ENCODE data around the gene ACYP2.
"Not testable (repeated sequence)": the region's sequence is repeated elsewhere in the genome, so short reads cannot be mapped to it uniquely, and the experiment has no call there.

ACYP2 gene

DNA sequence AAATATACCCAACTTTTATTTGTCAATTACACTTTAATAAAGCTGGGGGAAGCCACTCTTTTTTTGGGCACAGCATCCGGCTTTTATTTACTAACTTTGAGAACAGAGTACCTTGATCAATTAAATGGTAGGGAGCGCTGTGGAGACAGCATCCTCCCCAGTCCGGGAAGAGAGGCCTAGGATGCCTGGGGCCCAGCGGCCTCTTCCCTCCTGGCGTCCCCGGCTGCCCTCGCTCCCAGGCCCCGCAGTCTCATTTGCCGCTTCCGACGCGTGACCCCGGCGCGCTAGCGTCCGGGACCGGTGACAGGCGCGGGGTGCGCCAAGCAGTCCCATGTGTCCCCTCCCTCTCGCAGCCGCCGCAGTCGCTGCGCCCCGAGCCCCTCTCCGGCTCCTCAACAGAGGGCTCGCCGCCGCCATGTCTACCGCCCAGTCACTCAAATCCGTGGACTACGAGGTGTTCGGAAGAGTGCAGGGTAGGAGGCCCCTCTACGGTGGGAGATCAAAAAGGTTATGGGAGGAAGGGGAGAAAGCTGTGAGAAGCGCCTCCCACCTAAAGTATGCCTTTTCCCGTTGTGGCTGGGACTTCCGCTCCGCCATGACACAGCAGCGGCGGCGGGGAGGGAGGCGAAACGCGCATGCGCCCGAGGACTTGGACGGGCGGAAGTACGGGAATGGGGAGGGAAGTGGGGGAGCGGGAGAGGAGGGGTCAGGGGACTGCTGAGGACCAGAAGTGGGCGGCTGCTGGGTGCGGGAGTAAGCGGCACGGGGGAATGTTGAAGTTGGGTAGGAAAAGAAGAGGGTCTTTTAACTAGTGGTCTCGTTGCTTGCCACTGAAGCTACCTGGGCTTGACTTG lies at the start of gene ACYP2:
TSS of gene ACYP2 (plus strand) at position 332 of the 854 bp plus-strand sequence.
- no peak for TF ChIP-seq ZNF274 (IDR thresholded peaks at IDR 0.05; ENCODE audit: low read depth, low read length)
- TF ChIP-seq YY1 (IDR thresholded peaks at IDR 0.05; ENCODE audit: insufficient read depth, insufficient read length), result peak; percentile 43
- peak within 1 kb of the TSS; percentile 89 for H3K9ac ChIP-seq (ENCODE audit: insufficient read length, low read depth)
- H3K9me3 ChIP-seq (ENCODE audit: insufficient read depth, low read length), result peaks cover 42% of the 10 kb centered on the region
- H3K36me3 ChIP-seq (ENCODE audit: insufficient read depth, insufficient read length, low read length), result no peaks in the 10 kb centered on the region
- H3K27me3 ChIP-seq (ENCODE audit: insufficient read depth, insufficient read length), result no peaks in the 10 kb centered on the region
- H3K4me3 ChIP-seq (ENCODE audit: insufficient read length, low read depth), result peak within 1 kb of the TSS; percentile 78
- H3K4me1 ChIP-seq (ENCODE audit: insufficient read depth, insufficient read length), result no peaks in the 10 kb centered on the region
- DNase-seq (ENCODE audit: low read depth, low spot score), result peak; percentile 88

DNA sequence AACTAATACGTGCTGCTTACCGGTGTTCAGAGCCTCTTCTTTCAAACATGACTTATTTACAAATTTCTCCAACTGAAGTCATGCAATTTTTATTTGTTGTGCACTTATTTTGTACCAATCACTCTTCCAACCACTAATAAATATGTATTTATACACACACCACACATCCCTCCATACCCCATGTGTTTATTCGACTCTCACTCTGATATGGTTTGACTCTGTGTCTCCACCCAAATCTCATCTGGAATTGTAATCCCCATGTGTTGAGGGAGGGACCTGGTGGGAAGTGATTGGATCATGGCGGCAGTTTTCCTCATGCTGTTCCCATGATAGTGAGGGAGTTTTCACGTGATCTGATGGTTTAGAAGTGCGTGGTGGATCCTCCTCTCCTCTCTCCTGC lies 49.5 kb upstream of the ACYP2 start:
- no peaks in the 10 kb centered on the region for H3K9me3 ChIP-seq (ENCODE audit: insufficient read depth, low read length)

DNA sequence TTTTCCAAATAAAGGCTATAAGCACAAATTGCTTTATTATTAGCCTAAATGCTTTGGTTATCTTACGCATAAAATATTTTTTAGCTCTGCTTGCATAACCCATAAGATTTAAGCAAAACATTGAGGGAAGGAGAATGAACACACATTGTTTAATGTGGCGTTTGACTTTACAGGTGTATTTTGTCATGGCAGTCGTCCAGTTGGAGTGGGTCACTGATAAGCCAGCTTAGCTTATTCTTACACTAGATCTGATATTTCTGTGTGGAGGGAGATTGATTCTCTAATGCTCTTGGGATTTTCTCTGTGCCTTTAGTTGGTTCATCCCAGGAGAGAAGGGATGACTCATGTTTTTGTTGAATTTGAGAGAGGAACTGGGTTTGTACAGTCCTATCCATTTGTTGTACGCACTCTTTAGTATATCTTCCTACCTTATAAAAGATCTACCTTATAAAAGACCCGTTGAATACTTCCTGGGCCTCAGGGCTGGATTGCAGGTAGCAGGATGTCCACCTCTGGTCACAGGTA lies 47.5 kb upstream of the ACYP2 start:
- no peaks in the 10 kb centered on the region for H3K36me3 ChIP-seq (ENCODE audit: insufficient read depth, insufficient read length, low read length)
- TF ChIP-seq ZNF274 (IDR thresholded peaks at IDR 0.05; ENCODE audit: low read depth, low read length), result no peak
- no peak for TF ChIP-seq SUZ12 (IDR thresholded peaks at IDR 0.05; ENCODE audit: extremely low read depth, insufficient read depth, insufficient read length)
- no peak for TF ChIP-seq YY1 (IDR thresholded peaks at IDR 0.05; ENCODE audit: insufficient read depth, insufficient read length)

More for the DNA sequence above, 49.5 kb upstream of the ACYP2 start:
- no peaks in the 10 kb centered on the region for H3K4me1 ChIP-seq (ENCODE audit: insufficient read depth, insufficient read length)
- no peak for DNase-seq (ENCODE audit: low read depth, low spot score)
- TF ChIP-seq ZNF274 (IDR thresholded peaks at IDR 0.05; ENCODE audit: low read depth, low read length) (no peak), YY1 (IDR thresholded peaks at IDR 0.05; ENCODE audit: insufficient read depth, insufficient read length) (no peak), SUZ12 (IDR thresholded peaks at IDR 0.05; ENCODE audit: extremely low read depth, insufficient read depth, insufficient read length) (no peak)
- H3K27me3 ChIP-seq (ENCODE audit: insufficient read depth, insufficient read length), result no peaks in the 10 kb centered on the region
- H3K4me3 ChIP-seq (ENCODE audit: insufficient read length, low read depth), result no peak overlapping the region
- H3K36me3 ChIP-seq (ENCODE audit: insufficient read depth, insufficient read length, low read length), result no peaks in the 10 kb centered on the region
- no peak overlapping the region for H3K9ac ChIP-seq (ENCODE audit: insufficient read length, low read depth)

GRCh38 chr2:54072483-54072882 lies 42.9 kb upstream of the ACYP2 start:
- not testable (repeated sequence) for H3K9ac ChIP-seq (ENCODE audit: insufficient read length, low read depth); H3K9me3 ChIP-seq (ENCODE audit: insufficient read depth, low read length); DNase-seq (ENCODE audit: low read depth, low spot score); H3K36me3 ChIP-seq (ENCODE audit: insufficient read depth, insufficient read length, low read length); H3K27me3 ChIP-seq (ENCODE audit: insufficient read depth, insufficient read length); H3K4me1 ChIP-seq (ENCODE audit: insufficient read depth, insufficient read length); H3K4me3 ChIP-seq (ENCODE audit: insufficient read length, low read depth)

More for the DNA sequence above, 47.5 kb upstream of the ACYP2 start:
- Histone ChIP-seq H3K9ac (ENCODE audit: insufficient read length, low read depth) (no peak overlapping the region), H3K27me3 (ENCODE audit: insufficient read depth, insufficient read length) (no peaks in the 10 kb centered on the region), H3K4me3 (ENCODE audit: insufficient read length, low read depth) (no peak overlapping the region), H3K9me3 (ENCODE audit: insufficient read depth, low read length) (no peaks in the 10 kb centered on the region), H3K4me1 (ENCODE audit: insufficient read depth, insufficient read length) (no peaks in the 10 kb centered on the region)
- no peak for DNase-seq (ENCODE audit: low read depth, low spot score)

- Histone ChIP-seq H3K9ac (ENCODE audit: insufficient read length, low read depth) (no peak overlapping the region), H3K4me3 (ENCODE audit: insufficient read length, low read depth) (no peak overlapping the region), H3K27me3 (ENCODE audit: insufficient read depth, insufficient read length) (no peaks in the 10 kb centered on the region), H3K9me3 (ENCODE audit: insufficient read depth, low read length) (no peaks in the 10 kb centered on the region), H3K36me3 (ENCODE audit: insufficient read depth, insufficient read length, low read length) (no peaks in the 10 kb centered on the region), H3K4me1 (ENCODE audit: insufficient read depth, insufficient read length) (no peaks in the 10 kb centered on the region)
- no peak for TF ChIP-seq YY1 (IDR thresholded peaks at IDR 0.05; ENCODE audit: insufficient read depth, insufficient read length)
- no peak for DNase-seq (ENCODE audit: low read depth, low spot score)
These were observed 41.6 kb upstream of the ACYP2 start for GRCh38 chr2:54073796-54074195.

- Histone ChIP-seq H3K9ac (ENCODE audit: insufficient read length, low read depth) (no peak overlapping the region), H3K4me1 (ENCODE audit: insufficient read depth, insufficient read length) (no peaks in the 10 kb centered on the region), H3K9me3 (ENCODE audit: insufficient read depth, low read length) (no peaks in the 10 kb centered on the region), H3K27me3 (ENCODE audit: insufficient read depth, insufficient read length) (no peaks in the 10 kb centered on the region), H3K36me3 (ENCODE audit: insufficient read depth, insufficient read length, low read length) (no peaks in the 10 kb centered on the region), H3K4me3 (ENCODE audit: insufficient read length, low read depth) (no peak overlapping the region)
- DNase-seq (ENCODE audit: low read depth, low spot score), result no peak
- TF ChIP-seq ZNF274 (IDR thresholded peaks at IDR 0.05; ENCODE audit: low read depth, low read length), result no peak
These were observed 40.6 kb upstream of the ACYP2 start for GRCh38 chr2:54074606-54075341.

DNA sequence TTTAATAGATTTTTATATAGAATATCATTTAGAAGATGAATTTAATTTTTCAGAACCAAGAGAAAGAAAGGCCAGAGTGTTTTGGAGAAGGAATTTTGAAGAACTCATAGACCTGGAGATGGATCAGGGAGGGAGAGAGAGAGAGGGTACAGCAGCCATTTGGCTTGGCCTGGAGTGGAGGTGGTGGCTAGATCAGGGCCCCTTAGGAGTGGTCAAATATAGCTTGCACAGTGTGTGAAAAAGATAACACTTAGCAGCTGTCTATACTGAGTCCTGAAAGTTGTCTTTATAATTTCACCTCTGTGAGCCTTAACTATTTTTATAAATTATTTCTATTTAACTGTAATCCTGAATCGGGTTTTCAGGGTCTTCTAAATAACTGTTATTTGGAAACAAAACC lies 38.8 kb upstream of the ACYP2 start:
- Histone ChIP-seq H3K9me3 (ENCODE audit: insufficient read depth, low read length) (no peaks in the 10 kb centered on the region), H3K27me3 (ENCODE audit: insufficient read depth, insufficient read length) (no peaks in the 10 kb centered on the region), H3K4me3 (ENCODE audit: insufficient read length, low read depth) (no peak overlapping the region), H3K9ac (ENCODE audit: insufficient read length, low read depth) (no peak overlapping the region), H3K36me3 (ENCODE audit: insufficient read depth, insufficient read length, low read length) (no peaks in the 10 kb centered on the region), H3K4me1 (ENCODE audit: insufficient read depth, insufficient read length) (no peaks in the 10 kb centered on the region)
- no peak for DNase-seq (ENCODE audit: low read depth, low spot score)
- TF ChIP-seq YY1 (IDR thresholded peaks at IDR 0.05; ENCODE audit: insufficient read depth, insufficient read length) (no peak), SUZ12 (IDR thresholded peaks at IDR 0.05; ENCODE audit: extremely low read depth, insufficient read depth, insufficient read length) (no peak), ZNF274 (IDR thresholded peaks at IDR 0.05; ENCODE audit: low read depth, low read length) (no peak)

Data from NT2/D1 (cell line).